Measurements from ENCODE around the gene CRABP2.

CRABP2 gene

DNA sequence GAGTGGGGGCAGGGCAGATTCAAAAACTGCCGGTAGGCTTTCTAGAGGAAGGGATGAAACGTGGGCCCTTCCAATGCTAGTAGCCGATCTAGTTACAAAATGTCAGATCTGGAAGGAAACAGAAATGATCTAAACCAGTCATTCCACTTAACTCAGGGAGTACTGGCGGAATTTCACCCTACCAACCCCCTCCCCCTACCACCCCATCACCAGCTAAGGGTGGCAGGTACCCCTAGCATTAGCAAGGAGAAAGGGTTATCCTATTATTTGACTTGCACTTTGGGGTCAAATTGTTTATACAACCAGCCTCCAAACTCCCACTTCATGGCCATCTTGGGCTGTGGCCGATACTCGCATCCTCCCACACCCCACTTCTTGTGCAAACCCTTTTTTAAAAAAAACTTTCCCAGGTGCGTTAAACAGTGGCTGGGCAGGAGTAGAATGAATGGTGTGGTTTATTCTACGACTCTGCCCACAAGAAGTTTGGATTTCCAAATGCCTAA lies 36.1 kb upstream of the CRABP2 start:
- no peak for DNase-seq

DNA sequence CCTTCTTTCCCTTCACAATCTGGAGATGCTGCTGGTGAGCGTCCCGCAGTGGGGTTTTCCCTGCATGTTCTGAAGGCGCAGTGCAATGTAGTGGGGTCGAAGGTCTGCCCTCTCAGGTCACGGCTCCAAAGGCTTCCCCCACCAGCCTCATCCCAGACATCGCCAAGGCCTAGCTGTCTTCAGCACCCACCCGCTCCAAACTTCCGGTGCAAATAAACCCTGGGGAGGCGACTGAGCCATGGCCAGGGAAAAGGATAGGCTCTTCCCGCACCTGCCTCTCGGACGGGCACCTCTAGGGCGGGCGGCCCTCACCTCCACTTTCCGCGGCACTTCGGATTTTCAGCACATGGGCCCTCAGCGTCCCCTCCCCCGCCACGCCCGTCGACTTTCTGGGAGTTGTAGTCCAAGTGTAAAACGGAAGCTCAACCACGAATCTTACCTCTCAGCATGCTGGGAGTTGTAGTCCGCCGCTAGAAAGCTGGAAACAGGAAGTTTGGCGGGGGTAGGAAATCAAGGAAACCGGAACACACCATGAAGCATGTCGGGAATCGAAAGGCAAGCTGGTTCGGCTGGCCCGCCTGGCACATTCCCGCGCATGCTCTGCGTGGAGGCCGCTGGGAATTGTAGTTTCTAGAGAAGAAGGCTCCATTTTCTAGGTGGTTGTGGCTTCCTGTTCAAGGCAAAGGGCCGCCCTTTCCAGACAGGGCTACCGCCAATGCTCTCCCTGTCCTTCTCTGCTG lies 35.5 kb upstream of the CRABP2 start, which contains the start of gene MRPL24:
Gene MRPL24 (minus strand): TSS at position 348 of the 740 bp plus-strand sequence. CDS start 2,384 bp downstream, outside the sequence.
- peak; percentile 99 for DNase-seq

DNA sequence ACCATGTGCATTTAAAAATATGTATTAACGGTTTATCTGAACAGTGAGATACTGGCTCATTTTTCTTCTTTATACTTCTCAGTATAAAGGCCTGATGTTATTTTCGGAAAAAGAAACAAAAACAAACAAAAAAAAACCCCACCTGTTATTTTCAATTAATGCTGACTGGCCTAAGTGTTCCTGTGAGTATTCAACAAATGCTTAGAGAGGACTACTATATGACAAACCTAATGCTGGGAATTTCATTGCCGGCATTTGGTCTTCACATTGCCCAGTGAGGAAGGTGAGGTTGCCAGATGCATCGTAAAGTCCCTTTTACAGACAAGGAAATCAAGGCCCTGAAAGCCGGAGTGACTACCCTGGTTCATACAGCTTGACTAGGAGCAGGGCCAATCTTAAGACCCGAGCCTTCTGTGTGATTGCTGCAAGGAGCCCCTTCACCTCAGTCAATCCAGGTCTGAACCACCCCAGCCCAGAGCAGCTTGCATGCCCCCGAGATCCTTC lies 34.9 kb upstream of the CRABP2 start:
- DNase-seq, result no peak

DNA sequence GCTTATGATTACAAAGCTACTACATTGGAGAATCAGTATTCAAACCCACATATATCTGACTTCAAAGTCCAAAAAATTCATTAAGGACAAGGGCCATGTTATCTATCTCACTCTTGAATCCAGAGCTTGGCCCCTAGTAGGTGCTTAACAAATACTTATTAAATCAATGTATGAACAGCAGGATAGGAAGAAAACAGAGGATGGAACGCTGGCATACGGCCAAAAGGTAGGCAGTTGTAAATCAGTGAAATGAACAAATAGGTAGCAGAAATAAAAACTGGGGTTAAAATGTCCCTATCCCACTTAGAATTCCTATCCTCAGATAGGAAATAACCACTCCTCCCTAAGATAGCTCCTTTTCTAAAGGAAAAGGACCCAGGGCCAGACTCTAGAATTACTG lies 33.5 kb upstream of the CRABP2 start:
- DNase-seq, result no peak

DNA sequence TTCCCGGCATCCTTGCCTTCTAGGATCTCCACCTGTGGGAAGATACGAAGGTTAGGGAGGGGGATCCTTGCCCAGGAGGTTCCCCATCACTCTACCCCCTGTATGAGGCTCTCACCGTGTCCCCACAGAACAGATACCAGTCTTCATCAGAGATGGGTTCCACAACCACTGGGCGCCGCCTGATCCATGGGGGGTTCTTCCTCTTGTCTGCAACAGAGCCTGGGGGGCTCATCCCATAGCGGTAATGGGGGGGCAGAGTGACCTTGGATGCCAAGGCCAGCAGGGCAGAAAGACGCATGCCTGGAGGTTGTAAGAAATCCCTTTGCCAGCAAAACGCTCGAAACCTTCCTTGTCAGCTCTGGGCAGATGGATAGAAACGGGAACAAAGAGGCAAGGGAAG lies 33.0 kb upstream of the CRABP2 start:
- DNase-seq, result no peak

DNA sequence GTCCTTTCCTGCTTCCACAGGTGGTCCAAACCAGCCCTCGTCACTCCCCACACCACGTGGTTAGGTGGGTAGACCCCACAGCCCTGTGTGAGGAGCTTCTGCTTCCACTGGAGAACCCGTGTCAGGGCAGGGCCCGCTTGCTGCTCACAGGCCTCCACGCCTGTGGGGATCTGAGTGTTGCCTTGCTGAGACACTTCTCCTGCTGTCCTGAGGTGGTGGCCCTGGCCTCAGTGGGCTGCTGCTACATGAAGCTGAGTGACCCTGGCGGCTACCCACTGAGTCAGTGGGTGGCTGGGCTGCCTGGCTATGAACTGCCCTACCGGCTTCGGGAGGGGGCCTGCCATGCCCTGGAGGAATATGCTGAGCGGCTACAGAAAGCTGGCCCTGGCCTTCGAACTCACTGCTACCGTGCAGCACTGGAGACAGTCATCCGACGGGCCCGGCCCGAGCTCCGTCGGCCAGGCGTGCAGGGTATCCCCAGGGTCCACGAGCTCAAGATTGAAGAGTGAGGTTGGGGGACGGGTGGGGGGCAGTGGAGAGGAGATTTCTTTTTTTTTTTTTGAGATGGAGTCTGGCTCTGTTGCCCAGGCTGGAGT lies 28.7 kb upstream of the CRABP2 start:
- no peak for DNase-seq

DNA sequence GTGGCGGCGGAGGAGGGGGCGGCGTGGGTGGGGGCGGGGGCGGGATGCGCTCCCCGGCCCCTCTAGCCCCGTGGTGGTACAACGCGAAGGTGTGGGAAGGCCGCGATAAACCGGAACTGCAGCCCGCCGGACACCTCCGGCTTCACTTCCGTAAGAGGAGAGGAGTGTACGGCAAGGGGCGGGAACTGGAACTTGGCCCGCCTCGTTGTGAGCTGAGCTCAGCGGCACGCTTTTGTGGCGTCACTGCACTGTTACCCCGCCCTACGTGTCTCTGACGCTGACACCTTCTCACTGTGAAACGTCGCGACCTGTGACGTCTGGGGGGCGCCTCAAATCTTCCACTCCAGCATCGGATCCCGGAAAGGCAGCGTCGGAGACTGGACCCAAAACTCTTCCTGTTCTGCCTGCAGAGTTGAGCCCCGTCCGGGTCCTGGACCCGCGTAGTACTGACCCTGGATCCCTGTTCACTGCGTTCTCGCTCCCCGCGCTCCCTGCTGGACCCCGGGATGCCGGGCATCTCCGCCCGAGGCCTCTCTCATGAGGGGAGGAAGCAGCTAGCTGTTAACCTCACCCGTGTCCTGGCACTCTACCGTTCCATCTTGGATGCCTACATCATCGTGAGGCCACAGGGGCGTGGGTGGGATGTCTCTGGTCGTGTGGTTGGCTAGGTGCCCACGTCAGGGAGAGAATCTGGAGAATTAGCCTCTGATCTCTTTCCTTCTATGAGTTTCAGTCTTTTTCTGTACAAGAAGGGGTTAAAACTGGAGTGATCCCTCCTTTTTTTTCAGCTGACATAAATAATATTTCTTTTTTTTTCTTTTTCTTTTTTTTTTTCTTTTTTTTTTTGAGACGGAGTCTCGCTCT lies 23.4 kb upstream of the CRABP2 start, which contains the start of gene ISG20L2:
Gene ISG20L2 (minus strand): TSS at position 168 of the 864 bp plus-strand sequence. CDS start 1,114 bp downstream, outside the sequence.
- peak; percentile 93 for DNase-seq

DNA sequence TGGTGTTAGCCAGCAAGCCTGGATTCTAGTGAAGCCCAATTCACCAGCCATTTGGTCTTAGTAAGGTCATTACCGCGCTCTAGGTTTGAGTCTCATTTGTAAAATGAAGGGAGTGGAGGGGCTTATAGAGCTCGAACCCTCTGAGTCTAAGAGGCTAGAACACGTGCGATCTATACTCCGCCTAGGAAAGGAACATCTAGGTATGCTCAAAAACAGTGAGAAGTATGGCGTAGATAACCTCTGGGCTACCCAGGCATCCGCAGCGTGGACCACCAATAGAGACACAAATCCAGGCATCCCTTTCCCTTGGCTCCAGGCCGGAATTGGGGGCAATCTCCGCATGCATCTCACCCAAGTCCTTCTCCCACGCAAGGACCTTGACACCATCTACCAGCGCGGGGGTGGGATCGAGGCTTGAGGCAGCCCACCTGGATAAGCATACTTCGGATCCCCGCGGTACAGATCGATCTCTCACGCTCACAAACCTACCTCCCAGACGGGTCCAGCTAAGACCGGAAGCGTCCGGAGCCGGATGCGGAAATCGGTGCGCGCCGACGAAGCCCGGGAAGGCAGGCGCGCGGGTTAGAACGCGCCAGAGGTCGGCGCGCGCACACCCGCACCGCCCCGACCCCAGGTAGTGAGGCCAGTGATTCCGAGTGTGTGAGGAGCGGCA lies 22.7 kb upstream of the CRABP2 start, which contains the start of gene METTL25B:
Gene METTL25B (plus strand): TSS at position 544 of the 673 bp plus-strand sequence. CDS start 636 bp downstream, outside the sequence.
- peak; percentile 57 for DNase-seq

DNA sequence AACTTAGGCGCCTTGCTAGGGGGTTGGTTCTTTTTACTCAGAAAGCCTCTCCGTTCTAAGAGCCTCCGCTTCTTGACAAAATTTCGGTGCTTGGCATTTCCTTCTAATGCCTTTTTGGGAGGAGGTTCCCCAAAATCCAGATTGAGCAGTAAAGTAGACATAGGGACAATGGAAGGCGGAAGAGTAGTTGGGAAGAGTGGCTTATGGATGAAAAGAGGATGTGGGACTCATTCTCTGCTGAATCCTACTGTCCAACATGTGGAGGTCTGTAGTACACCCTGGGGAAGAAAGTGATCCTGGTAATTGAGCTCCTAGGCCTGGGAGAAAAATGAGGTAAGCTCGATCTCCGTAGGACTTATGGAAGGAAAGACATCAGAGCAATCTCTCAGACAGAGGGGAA lies 22.1 kb upstream of the CRABP2 start:
- no peak for DNase-seq

DNA sequence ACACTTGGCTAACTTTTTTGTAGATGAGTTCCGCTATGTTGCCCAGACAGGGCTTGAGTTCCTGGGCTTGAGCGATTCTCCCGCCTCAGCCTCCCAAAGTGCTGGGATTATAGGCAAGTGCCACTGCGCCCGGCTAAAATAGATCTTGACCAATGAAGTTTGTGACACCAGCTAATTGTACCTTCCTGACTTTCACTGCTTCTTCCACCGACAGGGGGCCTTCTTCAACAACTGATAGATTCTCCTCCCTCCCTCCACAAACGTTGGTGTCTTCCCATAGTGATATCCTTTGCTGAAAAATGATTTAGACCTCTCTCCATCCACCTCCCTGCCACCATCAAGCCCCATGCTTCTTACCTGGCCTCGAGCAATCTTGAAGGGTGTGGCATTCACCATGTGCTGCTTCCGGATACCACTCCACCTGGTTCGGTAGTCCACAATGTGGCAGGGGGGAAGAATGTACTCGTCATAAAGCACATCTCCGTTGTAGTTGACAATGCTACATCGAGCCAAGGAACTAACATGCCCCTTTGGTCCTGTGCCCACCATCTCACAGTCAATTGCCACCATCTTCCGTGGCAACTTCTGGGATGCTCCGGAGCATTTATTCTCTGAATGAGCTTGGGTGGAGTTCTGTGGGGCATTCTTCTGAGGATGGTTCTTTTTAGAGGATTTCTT lies 21.3 kb upstream of the CRABP2 start:
- DNase-seq, result peak; percentile 55

DNA sequence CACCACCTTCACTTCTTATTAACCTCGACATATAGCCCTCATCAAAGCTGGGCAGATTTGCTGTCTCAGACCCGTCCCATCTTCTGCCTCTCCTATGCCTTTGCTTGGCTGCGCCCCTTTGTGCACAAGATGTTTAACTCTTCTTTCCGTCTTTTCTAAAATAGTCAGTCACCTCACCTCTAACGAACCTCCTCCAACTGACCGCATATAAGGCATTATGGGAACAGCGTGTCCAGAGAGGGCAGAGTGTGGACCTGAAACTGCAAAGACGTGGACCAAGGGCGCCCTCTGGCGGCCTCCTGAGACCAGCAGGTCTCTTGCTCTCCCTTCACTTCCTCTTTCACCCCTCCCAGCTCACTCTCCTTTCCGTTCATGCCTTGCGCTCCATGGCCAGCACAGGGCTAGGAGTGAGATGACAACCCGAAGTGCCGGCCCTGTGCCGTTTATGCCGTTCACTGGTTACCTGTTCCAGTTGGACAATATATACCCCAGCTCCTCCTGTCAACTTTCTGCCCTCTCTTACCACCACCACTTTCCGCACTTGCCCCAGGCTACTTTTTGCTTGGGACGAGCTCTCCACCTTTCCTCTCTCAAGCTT lies 20.4 kb upstream of the CRABP2 start:
- DNase-seq, result peak; percentile 73

DNA sequence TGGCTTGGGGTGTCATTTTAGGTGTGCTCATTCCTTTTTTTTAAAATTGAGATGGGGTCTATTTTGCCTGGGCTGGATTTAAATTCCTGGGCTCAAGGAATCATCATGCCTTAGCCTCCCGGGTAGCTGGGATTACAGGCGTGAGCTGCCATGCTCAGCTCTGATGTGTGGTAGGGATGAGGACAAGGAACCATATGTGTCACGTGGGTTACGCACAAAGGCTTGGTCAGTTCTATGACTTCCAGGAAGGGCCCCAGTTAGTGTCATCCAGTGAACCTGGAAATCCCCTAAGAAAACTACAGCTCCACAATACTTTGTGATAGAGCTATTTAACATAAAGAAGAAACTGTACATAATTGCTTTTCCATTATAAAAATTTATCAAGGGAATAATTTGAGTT lies 16.2 kb upstream of the CRABP2 start:
- no peak for DNase-seq

DNA sequence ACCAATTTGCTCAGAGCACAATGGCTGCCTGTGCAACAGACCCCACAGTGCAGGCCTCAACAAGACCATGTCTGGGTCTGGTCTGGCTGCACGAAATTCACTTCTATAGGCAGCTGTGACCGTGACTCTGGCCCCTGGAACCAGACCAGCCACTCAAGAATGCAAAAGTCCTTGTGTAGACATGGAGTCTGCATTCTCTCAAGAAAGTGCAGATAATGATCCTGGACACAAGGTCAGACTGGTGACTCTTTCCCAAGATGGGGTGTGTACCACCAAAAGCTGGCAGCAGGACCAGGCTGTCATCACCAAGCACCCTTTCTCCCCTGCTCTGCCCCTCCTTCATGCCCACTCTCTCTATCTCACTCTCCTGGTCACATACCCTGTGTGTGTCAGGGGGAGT lies 15.7 kb upstream of the CRABP2 start:
- no peak for DNase-seq

DNA sequence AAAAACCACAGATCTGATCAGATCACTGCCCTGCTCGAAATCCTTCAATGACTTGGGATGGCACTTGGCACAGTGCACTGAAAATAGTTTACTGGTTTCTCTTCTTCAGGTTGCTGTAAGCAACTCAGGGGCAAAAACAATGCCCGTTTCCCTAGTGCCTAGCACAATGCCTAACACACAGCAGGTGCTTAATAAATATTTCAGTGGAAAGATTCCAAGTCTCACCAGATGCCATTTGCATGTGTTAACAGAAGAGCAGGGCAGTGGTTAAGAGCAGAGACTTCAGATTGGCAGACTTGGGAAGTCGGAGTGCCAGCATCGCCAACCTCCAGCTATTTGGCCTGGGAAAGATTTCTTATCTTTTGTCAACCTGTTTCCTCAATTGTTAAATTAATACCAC lies 12.0 kb upstream of the CRABP2 start:
- DNase-seq, result no peak

DNA sequence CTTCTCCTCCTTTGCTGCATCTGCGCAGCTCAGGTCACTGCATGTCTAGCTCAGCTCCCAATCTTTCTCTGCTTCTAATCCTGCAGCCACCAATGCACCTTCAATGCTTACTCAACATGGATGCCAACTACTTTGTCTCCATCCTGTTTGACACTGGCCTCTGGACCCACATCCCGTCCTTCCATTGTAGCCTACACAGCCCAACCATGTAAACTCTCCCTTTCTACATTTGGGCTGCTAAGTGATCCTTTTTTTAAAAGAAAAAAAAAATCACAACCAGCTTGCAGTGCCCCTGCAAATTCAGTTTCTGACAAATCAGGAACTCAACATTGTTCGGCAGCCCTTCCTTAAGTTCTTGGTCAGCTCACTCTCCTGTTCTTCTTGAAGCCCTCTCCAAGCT lies 9.4 kb upstream of the CRABP2 start:
- DNase-seq, result no peak

DNA sequence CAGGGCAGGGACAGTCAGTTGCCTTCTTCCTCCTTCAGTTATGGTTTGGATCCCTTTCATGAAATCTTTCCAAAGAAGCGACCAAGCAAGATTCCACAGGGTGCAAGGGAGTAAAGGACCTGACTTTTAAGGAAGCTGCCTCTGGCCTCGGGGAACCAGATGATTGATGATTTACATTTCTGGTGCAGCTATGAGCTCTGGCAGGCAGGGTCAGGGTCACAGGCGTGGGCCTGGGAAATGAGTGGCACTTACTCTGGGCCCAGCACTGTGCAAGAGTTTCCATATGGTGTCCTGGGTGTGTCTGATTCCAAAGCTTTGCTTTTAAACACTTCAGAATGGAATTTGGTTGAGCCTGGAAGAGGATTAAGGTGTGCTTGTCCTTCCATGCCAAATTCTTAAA lies 7.2 kb upstream of the CRABP2 start:
- no peak for DNase-seq

DNA sequence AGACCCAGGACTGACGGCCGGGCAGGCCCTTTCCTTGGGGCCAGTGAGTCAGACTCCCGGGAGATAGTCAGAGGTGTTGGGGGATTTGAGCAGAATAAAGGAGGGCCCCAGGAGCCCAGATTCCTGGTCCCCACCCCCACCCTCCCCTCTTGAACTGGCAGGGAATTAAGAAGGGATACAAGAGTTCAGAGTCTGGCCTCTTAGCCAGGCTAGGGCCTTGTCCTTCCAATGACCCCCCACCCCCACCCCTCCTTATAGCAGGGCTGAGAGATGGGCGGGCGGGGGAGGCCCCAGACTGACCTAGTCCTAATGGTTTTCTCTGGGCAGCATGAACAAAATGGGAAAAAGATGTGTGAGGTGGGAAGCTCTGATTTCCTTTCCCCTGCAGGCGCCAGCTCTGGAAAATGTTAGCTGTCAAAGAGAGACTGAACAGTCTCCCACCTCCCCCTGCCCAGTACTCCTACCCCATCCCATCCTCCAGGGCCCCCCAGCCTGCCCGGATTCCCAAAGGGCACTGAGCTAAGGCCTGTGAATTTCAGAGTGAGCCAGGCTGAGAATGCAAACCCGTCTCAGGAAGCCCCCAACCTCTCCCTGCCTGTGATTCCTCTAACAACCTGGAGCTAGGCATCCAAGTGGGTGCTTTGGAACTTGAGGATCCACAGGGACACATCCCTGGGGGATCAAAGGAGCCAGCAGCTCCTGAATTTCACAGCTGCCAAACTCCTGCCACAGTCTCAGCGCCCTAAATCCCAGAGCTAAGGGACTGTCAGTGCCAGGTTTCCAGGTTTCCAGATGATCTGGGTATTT lies 5.8 kb upstream of the CRABP2 start:
- DNase-seq, result no peak

DNA sequence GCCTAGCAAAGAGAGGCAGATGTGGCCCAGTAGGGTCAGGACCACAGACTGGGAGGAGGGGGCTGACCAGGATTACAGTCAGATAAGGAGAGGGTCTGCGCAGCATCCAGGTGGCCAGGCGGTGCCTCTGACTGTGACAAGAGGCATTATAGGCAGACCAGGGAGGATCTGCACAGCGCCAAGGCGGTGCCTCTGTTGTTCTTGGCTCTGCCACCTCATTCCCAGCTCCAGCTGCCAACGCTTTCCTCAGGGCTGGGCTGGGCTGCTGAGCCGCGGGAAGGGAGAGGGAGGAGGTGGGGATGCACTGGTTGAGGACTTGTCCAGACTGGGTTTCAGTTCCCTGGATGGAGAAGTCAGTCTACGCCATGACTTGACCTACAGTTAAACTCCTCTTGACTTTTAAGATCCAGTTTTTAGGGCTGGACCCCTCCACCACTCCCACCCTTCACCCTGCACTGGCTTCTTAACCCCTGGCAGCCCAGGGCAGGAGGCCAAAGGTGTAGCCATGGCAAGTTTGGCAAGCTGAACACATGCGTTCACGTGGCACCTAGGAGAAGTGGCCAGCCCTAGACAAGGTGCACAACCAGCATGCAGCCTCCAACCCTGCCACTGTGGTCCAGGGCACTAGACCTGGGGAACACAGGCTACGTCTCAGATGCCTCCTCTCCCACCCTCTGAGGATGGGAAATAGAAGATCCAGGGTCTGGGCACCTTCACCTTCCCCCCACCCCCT lies 4.5 kb upstream of the CRABP2 start:
- no peak for DNase-seq

DNA sequence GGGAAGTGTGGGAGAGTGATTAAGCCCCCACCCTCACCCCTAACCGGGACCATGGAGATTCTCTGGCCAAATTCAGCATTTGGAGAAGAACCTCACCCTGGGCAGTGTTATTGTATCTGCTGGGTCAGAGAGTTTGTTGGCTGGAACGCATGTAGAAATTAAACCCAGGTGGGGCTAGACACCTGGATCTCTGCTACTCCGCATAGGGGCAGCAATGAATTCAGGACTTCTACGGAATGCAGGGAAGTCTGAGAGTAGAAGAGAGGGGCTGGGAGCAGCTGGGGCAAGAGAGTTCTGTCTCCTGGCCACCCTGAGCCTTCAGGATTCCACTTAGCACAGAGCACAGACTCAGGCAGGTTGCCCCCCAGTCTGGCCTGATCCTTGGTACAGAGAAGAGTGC lies 3.6 kb upstream of the CRABP2 start:
- DNase-seq, result no peak

DNA sequence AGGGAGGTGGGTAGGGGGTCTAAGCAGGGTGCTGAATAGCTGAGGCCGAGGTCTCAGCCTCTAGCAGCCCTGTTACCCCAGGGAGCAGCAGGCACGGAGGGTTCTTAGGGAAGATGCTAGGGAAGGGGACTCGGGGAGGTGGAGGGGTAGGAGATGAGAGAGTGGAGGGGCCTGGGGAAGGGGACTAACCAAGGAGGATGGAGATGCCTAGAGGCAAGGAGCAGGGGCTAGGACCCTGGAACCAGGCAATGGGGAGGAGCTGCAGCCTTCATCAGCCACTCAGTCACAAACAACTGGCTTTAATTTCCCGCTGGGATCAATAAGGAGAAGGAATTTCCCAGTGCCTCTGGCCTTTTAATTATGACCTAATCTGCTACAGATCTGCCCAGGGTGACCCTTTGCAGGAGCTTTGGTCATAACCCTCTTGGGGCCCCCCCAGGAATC lies 2.9 kb upstream of the CRABP2 start:
- DNase-seq, result no peak

Data from CD4-positive, alpha-beta T cell treated with Interleukin-4 for 4 hours (primary cell).